Stimulated activated naive B cell treated with anti-CD40 and anti-IgM and Interleukin-4, amounts not matched to agents 10 μg/mL and 1 μg/mL and 100 μg/mL, for 72 hours (primary cell): ENCODE measurements around the gene PLCB1.
"Not testable (repeated sequence)": the region's sequence is repeated elsewhere in the genome, so short reads cannot be mapped to it uniquely, and the experiment has no call there.

Source experiments
- ATAC-seq, 2 donors: fragments of 150-1000 bp; cut with Tn5 transposase; replicated peaks; 2 replicates each; pipeline ENCODE4 v1.10.0; 2021; ENCODE audit warnings: moderate library complexity in 1 of 2
- DNase-seq: peaks from one replicate; pipeline ENCODE4 v3.0.0; 2021
- H3K27ac Mint-ChIP-seq: one replicate; pipeline ENCODE4 v1.8.0; 2022; ENCODE audit warnings: mild to moderate bottlenecking, mixed read lengths
- H3K27me3 Mint-ChIP-seq, 2 donors: one replicate each; pipeline ENCODE4 v1.8.0; 2022; ENCODE audit warnings: mixed read lengths in 2 of 2
- H3K36me3 Mint-ChIP-seq, 2 donors: one replicate each; pipeline ENCODE4 v1.8.0; 2022; ENCODE audit warnings: mixed read lengths in 2 of 2, mild to moderate bottlenecking in 1 of 2
- H3K4me1 Mint-ChIP-seq, 2 donors: one replicate each; pipeline ENCODE4 v1.8.0; 2022; ENCODE audit warnings: mixed read lengths in 2 of 2, mild to moderate bottlenecking in 1 of 2
- H3K4me3 Mint-ChIP-seq, 2 donors: one replicate each; pipeline ENCODE4 v1.8.0; 2022; ENCODE audit warnings: mild to moderate bottlenecking in 2 of 2, mixed read lengths in 2 of 2, moderate library complexity in 1 of 2
- H3K9me3 Mint-ChIP-seq, 2 donors: one replicate each; pipeline ENCODE4 v1.8.0; 2022; ENCODE audit warnings: mixed read lengths in 2 of 2, mild to moderate bottlenecking in 1 of 2

The PLCB1 gene

DNA sequence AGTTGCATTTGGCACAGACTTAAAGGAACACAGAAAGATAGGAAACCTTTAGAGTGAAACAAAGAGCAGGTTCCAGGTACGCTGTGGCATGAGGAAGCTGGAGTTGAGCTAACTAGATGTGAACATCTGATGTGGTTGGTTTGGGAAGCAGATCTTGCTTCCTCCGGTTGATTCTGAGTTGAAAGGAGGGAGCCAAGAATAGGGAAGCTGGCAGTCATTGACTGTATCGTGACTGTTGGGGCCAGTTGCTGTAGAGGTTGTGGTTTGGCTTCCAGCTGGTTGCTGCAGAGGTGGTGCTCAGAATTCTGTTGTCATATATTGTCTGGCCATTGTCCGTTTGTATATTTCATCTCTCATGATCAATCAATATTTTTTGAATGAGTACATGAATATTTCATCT lies 325.9 kb downstream of the PLCB1 start:
- Mint-ChIP-seq H3K27me3 (no peaks in the 10 kb centered on the region), H3K4me1 (peaks cover 2 to 14% of the 10 kb centered on the region in 2 donors), H3K4me3 (no peak overlapping the region), H3K36me3 (no peaks in the 10 kb centered on the region), H3K9me3 (no peaks in the 10 kb centered on the region), H3K27ac (no peak overlapping the region)
- no peak for DNase-seq
- ATAC-seq = peak; percentile 43 to 53

DNA sequence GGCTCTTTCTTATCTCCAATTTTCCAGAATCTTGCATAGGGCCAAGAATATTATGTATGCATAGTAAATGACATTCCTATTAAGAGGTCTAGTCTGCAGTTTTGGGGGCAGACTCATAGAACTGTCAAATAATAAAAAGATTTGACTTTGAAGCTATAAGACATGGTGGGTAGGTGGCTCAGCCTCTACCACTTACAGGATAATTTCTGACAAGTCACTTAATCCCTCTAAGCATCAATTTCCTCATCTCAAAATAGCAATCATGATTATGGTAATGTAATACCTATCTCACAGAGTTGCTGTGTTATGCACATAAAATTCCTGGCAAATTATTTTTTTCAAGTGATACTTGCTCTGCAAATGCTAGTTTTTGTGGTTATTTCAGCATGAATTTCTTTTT lies 329.1 kb downstream of the PLCB1 start:
- H3K27me3 Mint-ChIP-seq = no peaks in the 10 kb centered on the region
- ATAC-seq (no peak), DNase-seq (no peak)
- H3K27ac Mint-ChIP-seq = no peak overlapping the region
- H3K4me3 Mint-ChIP-seq = no peak overlapping the region
- H3K4me1 Mint-ChIP-seq = peaks cover 2 to 14% of the 10 kb centered on the region in 2 donors
- H3K9me3 Mint-ChIP-seq = peaks cover 5 to 8% of the 10 kb centered on the region in 2 donors
- H3K36me3 Mint-ChIP-seq = peaks cover 4 to 8% of the 10 kb centered on the region in 2 donors

DNA sequence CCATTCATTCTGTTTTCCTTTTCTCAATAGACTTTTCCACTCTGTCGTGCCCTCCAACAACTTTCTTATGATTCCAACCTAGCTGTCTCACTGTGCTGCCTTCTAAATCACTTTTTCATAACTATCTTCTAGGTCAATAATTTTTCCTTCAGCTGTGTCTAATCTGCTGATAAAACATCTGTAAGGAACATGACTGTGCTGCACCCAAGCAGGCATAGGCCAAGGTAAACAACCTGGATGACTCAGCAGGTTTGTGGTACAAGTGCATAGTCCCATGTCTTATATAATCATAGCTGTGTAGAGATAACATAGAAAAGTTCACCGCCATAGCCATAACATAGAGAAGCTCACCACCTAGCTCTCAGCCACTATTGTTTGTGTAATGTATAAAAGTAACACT lies 332.3 kb downstream of the PLCB1 start:
- no peaks in the 10 kb centered on the region for H3K4me1 Mint-ChIP-seq
- H3K27me3 Mint-ChIP-seq = no peaks in the 10 kb centered on the region
- DNase-seq (no peak), ATAC-seq (no peak)
- H3K9me3 Mint-ChIP-seq = peaks cover 5 to 8% of the 10 kb centered on the region in 2 donors
- no peak overlapping the region for H3K27ac Mint-ChIP-seq
- H3K4me3 Mint-ChIP-seq = no peak overlapping the region
- H3K36me3 Mint-ChIP-seq = peaks cover 4 to 8% of the 10 kb centered on the region in 2 donors

- not testable (repeated sequence) for H3K27me3 Mint-ChIP-seq, DNase-seq, H3K9me3 Mint-ChIP-seq, H3K36me3 Mint-ChIP-seq, H3K27ac Mint-ChIP-seq, H3K4me1 Mint-ChIP-seq, H3K4me3 Mint-ChIP-seq, ATAC-seq
These were observed 334.7 kb downstream of the PLCB1 start for GRCh38 chr20:8466781-8467180.

- no peaks in the 10 kb centered on the region for H3K4me1 Mint-ChIP-seq
- H3K27ac Mint-ChIP-seq = no peak overlapping the region
- H3K9me3 Mint-ChIP-seq = peaks cover 0 to 2% of the 10 kb centered on the region in 2 donors
- H3K36me3 Mint-ChIP-seq = peaks cover 0 to 3% of the 10 kb centered on the region in 2 donors
- H3K27me3 Mint-ChIP-seq = no peaks in the 10 kb centered on the region
- no peak for ATAC-seq
- no peak for DNase-seq
- no peak overlapping the region for H3K4me3 Mint-ChIP-seq
These were observed 338.1 kb downstream of the PLCB1 start for GRCh38 chr20:8470156-8470555.

- H3K4me1 Mint-ChIP-seq = peaks cover 3 to 5% of the 10 kb centered on the region in 2 donors
- DNase-seq = no peak
- H3K36me3 Mint-ChIP-seq = no peaks in the 10 kb centered on the region
- no peak overlapping the region for H3K27ac Mint-ChIP-seq
- ATAC-seq = no peak
- H3K27me3 Mint-ChIP-seq = no peaks in the 10 kb centered on the region
- no peak overlapping the region for H3K4me3 Mint-ChIP-seq
- no peaks in the 10 kb centered on the region for H3K9me3 Mint-ChIP-seq
These were observed 339.4 kb downstream of the PLCB1 start for GRCh38 chr20:8471465-8471864.

DNA sequence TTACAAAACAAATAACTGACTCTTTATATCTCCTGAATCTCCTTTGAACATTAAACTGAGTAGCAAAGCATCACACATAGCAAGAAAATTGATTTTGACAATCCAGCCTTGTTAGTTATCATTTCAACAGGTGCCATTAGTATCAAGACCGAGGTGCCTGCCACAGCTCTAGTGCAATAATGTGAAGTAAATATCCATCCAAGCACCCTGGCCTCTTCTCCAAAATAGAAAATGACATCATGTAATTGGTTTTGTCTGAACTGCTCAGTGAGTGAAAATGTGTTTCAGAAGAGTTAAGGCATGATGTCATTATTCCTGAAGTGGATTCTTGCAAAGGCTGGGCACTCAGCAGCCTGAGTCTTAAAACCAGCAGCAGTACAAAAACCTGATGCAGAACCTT lies 341.4 kb downstream of the PLCB1 start:
- H3K27ac Mint-ChIP-seq = no peak overlapping the region
- ATAC-seq (no peak), DNase-seq (no peak)
- no peaks in the 10 kb centered on the region for H3K36me3 Mint-ChIP-seq
- peaks cover 3 to 5% of the 10 kb centered on the region in 2 donors for H3K4me1 Mint-ChIP-seq
- H3K27me3 Mint-ChIP-seq = no peaks in the 10 kb centered on the region
- no peaks in the 10 kb centered on the region for H3K9me3 Mint-ChIP-seq
- H3K4me3 Mint-ChIP-seq = no peak overlapping the region

GRCh38 chr20:8474027-8474668 lies 342.1 kb downstream of the PLCB1 start:
- Mint-ChIP-seq H3K36me3 (no peaks in the 10 kb centered on the region), H3K27me3 (no peaks in the 10 kb centered on the region), H3K4me1 (peaks cover 3 to 5% of the 10 kb centered on the region in 2 donors), H3K4me3 (no peak overlapping the region), H3K9me3 (no peaks in the 10 kb centered on the region), H3K27ac (no peak overlapping the region)
- DNase-seq (no peak), ATAC-seq (no peak)

- H3K27ac Mint-ChIP-seq = no peak overlapping the region
- ATAC-seq (peak in 1 of 2 donors; percentile 16), DNase-seq (no peak)
- H3K4me1 Mint-ChIP-seq = peaks cover 3 to 5% of the 10 kb centered on the region in 2 donors
- no peaks in the 10 kb centered on the region for H3K27me3 Mint-ChIP-seq
- H3K4me3 Mint-ChIP-seq = no peak overlapping the region
- H3K9me3 Mint-ChIP-seq = no peaks in the 10 kb centered on the region
- no peaks in the 10 kb centered on the region for H3K36me3 Mint-ChIP-seq
These were observed 344.0 kb downstream of the PLCB1 start for GRCh38 chr20:8476021-8476420.

DNA sequence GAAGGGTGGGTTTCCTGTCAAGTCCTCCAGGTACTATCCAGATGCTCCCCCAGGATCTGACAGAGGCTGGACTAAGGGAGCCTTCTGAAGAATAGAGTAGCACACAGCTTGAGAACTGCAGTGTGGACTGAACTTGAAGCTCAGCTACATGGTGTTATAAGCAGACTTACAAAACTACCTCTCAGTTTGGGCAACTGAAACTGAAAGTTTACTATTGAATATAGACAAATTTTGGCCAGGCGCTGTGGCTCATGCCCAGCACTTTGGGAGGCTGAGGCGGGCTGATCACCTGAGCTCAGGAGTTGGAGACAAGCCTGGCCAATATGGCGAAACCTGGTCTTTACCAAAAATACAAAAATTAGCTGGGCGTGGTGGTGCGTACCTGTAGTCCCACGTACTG lies 348.5 kb downstream of the PLCB1 start:
- H3K9me3 Mint-ChIP-seq = no peaks in the 10 kb centered on the region
- ATAC-seq (no peak), DNase-seq (no peak)
- no peaks in the 10 kb centered on the region for H3K36me3 Mint-ChIP-seq
- H3K4me1 Mint-ChIP-seq = peaks cover 5 to 6% of the 10 kb centered on the region in 2 donors
- no peak overlapping the region for H3K27ac Mint-ChIP-seq
- no peak overlapping the region for H3K4me3 Mint-ChIP-seq
- H3K27me3 Mint-ChIP-seq = no peaks in the 10 kb centered on the region

- no peaks in the 10 kb centered on the region for H3K36me3 Mint-ChIP-seq
- no peak for DNase-seq
These were observed 355.6 kb downstream of the PLCB1 start for GRCh38 chr20:8487696-8488095.

DNA sequence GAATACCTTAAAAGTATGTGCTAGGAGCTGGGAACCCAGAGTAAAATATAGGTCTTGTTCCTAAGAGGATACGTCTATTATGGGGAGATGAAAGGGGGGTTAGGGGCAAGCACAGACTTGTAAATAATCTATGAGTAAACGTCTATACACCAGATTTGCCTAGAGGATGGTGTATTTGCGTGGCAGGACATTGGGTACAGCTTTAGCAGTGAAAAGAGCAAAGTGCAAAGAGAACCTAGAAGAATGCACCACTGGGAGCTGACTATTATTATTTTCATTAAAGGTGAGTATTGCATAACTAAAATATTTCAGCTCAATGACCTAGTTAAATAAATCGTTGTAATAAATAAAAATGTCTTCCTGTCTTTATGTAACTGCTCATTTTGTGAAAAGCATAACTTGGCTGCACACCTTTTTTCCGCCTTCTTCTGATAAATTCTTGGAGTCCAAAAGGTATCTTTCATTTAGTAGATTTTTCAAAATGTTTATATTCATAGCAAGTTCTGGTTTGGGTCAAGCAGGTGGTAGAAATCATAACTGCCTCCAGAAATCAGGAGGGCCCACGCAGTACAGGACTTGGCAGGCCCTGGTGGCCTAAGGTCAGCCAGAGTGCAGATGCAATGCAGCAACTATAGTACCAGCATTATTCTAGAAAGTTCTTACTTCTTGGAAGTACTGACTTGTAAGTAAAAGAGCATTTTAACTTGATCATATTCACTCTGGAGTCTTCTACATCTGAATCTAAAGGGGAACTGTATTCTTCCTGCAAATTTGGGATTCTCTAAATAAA lies 357.2 kb downstream of the PLCB1 start:
- H3K27me3 Mint-ChIP-seq = no peaks in the 10 kb centered on the region
- no peaks in the 10 kb centered on the region for H3K9me3 Mint-ChIP-seq

More at GRCh38 chr20:8487696-8488095, 355.6 kb downstream of the PLCB1 start:
- no peaks in the 10 kb centered on the region for H3K27me3 Mint-ChIP-seq
- H3K4me3 Mint-ChIP-seq = no peak overlapping the region
- H3K9me3 Mint-ChIP-seq = no peaks in the 10 kb centered on the region
- no peak for ATAC-seq
- H3K27ac Mint-ChIP-seq = no peak overlapping the region
- peaks cover 0 to 4% of the 10 kb centered on the region in 2 donors for H3K4me1 Mint-ChIP-seq

DNA sequence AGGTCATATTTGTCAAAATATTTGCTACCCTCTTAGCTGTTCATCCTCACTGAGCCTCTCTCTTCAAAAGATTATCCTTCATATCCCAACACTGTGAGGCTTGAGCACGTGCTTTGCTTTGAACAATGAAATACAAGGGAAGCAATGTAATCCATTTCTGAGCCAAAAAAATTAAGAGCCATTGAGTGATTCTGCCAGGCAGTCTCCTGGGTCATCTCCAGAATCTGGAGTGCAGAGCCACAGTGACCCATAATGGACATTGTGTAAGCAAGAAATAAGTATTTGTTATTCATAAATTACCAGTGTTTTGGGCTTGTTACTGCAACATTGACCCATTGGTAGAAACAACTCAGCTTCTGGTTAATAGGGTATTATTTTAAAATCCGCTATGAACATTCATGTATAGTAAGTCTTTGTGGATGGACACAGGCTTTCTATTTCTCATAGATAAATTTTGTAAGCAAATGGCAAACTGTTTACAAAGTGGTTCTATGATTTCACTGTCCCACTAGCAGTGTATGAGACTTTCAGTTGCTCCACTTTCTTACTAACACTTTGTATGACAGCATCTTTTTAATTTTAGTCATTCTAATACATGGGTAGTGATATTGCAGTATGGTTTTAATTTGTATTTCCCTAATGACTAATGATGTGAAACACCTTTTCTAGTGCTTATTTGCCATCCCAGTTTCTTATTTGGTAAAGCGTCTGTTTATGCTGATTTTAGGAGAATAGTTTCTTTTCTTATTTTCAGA lies 358.2 kb downstream of the PLCB1 start:
- Mint-ChIP-seq H3K36me3 (no peaks in the 10 kb centered on the region), H3K27ac (no peak overlapping the region), H3K27me3 (no peaks in the 10 kb centered on the region), H3K9me3 (no peaks in the 10 kb centered on the region), H3K4me3 (no peak overlapping the region), H3K4me1 (peaks cover 1 to 6% of the 10 kb centered on the region in 2 donors)
- no peak for ATAC-seq
- DNase-seq = no peak

More for the DNA sequence above, 357.2 kb downstream of the PLCB1 start:
- H3K4me1 Mint-ChIP-seq = peaks cover 0 to 4% of the 10 kb centered on the region in 2 donors
- no peak overlapping the region for H3K4me3 Mint-ChIP-seq
- H3K36me3 Mint-ChIP-seq = no peaks in the 10 kb centered on the region
- DNase-seq = no peak
- H3K27ac Mint-ChIP-seq = no peak overlapping the region
- ATAC-seq = no peak

- H3K27me3 Mint-ChIP-seq = no peaks in the 10 kb centered on the region
- no peaks in the 10 kb centered on the region for H3K9me3 Mint-ChIP-seq
- H3K4me1 Mint-ChIP-seq = peaks cover 0 to 6% of the 10 kb centered on the region in 2 donors
- H3K27ac Mint-ChIP-seq = no peak overlapping the region
- ATAC-seq (no peak), DNase-seq (no peak)
- H3K4me3 Mint-ChIP-seq = no peak overlapping the region
- H3K36me3 Mint-ChIP-seq = no peaks in the 10 kb centered on the region
These were observed 360.1 kb downstream of the PLCB1 start for GRCh38 chr20:8492173-8492572.
